ENCODE results near the gene EIF3I. TPM values are rescaled to one million over a fixed set of nuclear protein-coding genes. Genes with fewer than 3 reads are reported as not detected.

The EIF3I gene
- total and polyA plus RNA-seq, 2 of the 13 experiments (the other 11 are each of a cell fraction or from before 2014, with no cell fraction given): 210 to 223 TPM

DNA sequence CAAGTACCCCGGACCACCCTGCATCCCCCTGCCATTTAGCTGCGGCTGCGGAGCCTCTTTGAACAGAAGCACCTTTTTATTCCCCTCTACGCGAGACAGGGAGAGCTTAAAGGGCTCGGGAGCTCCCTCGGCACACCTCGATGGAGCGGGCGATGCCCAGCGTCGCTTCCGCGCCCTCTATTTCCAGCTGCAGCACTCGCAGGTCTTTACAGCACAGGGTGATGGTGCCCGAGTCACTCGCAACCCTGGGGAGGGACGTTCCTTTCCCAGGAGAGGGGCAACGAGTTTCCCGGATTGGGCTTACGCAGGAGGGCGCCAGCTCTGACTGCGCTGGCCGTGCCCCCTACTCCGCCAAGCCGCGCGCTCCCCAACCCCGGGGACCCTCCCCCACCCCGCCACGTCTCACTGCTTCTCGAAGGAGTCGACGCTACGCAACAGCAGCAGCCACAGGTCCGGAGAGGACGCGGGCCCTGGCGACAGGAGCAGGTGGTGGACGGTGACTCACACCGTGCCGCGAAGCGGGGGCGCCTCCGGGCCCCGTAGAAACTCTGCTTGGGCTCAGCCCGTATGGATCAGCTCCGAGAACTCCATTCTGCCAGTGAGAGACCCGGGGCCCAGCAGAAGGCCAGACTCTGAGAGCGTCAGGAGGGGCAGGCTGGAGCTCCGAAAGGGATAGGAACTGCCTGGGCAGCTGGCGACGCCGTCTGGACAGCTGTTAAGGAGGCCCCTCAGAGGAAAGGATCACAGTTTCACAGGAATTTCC is 19.0 kb downstream of the EIF3I start (continued):
- TF ChIP-seq, protein P1, sequence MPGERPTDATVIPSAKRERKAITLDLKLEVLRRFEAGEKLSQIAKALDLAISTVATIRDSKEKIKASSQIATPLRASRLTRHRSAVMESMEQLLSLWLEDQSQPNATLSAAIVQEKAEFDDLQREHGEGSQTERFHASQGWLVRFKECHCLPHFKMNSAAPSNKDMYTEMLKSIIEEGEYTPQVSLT (CRISPR knock-in tag; IDR thresholded peaks at IDR 0.05; ENCODE audit: borderline replicate concordance, low read depth): no peak
- TF ChIP-seq GPN1 (CRISPR knock-in tag; IDR thresholded peaks at IDR 0.05; ENCODE audit: borderline replicate concordance) (no peak), ZNF329 (CRISPR knock-in tag; IDR thresholded peaks at IDR 0.05; ENCODE audit: low read depth) (no peak), ZC3H13 (CRISPR knock-in tag; IDR thresholded peaks at IDR 0.05) (no peak), GTF3A (CRISPR knock-in tag; conservative IDR thresholded peaks at IDR 0.05) (no peak), HDAC6 (IDR thresholded peaks at IDR 0.05; ENCODE audit: low read depth, low read length) (no peak), ZNF841 (CRISPR knock-in tag; IDR thresholded peaks at IDR 0.05; ENCODE audit: borderline replicate concordance) (no peak), POLR2G (IDR thresholded peaks at IDR 0.05; ENCODE audit: low read depth, low read length) (peak; percentile 43; the same call in 1 of the 2 replicates)
- TF ChIP-seq, protein P2, sequence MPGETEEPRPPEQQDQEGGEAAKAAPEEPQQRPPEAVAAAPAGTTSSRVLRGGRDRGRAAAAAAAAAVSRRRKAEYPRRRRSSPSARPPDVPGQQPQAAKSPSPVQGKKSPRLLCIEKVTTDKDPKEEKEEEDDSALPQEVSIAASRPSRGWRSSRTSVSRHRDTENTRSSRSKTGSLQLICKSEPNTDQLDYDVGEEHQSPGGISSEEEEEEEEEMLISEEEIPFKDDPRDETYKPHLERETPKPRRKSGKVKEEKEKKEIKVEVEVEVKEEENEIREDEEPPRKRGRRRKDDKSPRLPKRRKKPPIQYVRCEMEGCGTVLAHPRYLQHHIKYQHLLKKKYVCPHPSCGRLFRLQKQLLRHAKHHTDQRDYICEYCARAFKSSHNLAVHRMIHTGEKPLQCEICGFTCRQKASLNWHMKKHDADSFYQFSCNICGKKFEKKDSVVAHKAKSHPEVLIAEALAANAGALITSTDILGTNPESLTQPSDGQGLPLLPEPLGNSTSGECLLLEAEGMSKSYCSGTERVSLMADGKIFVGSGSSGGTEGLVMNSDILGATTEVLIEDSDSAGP (CRISPR knock-in tag; IDR thresholded peaks at IDR 0.05; ENCODE audit: borderline replicate concordance): peak; percentile 64
- TF ChIP-seq, protein P3, sequence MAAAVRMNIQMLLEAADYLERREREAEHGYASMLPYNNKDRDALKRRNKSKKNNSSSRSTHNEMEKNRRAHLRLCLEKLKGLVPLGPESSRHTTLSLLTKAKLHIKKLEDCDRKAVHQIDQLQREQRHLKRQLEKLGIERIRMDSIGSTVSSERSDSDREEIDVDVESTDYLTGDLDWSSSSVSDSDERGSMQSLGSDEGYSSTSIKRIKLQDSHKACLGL (CRISPR knock-in tag; IDR thresholded peaks at IDR 0.05): peak; percentile 62; the same call in 1 of the 2 replicates
- TF ChIP-seq, protein P4, sequence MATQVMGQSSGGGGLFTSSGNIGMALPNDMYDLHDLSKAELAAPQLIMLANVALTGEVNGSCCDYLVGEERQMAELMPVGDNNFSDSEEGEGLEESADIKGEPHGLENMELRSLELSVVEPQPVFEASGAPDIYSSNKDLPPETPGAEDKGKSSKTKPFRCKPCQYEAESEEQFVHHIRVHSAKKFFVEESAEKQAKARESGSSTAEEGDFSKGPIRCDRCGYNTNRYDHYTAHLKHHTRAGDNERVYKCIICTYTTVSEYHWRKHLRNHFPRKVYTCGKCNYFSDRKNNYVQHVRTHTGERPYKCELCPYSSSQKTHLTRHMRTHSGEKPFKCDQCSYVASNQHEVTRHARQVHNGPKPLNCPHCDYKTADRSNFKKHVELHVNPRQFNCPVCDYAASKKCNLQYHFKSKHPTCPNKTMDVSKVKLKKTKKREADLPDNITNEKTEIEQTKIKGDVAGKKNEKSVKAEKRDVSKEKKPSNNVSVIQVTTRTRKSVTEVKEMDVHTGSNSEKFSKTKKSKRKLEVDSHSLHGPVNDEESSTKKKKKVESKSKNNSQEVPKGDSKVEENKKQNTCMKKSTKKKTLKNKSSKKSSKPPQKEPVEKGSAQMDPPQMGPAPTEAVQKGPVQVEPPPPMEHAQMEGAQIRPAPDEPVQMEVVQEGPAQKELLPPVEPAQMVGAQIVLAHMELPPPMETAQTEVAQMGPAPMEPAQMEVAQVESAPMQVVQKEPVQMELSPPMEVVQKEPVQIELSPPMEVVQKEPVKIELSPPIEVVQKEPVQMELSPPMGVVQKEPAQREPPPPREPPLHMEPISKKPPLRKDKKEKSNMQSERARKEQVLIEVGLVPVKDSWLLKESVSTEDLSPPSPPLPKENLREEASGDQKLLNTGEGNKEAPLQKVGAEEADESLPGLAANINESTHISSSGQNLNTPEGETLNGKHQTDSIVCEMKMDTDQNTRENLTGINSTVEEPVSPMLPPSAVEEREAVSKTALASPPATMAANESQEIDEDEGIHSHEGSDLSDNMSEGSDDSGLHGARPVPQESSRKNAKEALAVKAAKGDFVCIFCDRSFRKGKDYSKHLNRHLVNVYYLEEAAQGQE (IDR thresholded peaks at IDR 0.05; ENCODE audit: borderline replicate concordance in 1 of 2, low read depth in 1 of 2, low read length in 2 of 2): no peak
- TF ChIP-seq, protein P5, sequence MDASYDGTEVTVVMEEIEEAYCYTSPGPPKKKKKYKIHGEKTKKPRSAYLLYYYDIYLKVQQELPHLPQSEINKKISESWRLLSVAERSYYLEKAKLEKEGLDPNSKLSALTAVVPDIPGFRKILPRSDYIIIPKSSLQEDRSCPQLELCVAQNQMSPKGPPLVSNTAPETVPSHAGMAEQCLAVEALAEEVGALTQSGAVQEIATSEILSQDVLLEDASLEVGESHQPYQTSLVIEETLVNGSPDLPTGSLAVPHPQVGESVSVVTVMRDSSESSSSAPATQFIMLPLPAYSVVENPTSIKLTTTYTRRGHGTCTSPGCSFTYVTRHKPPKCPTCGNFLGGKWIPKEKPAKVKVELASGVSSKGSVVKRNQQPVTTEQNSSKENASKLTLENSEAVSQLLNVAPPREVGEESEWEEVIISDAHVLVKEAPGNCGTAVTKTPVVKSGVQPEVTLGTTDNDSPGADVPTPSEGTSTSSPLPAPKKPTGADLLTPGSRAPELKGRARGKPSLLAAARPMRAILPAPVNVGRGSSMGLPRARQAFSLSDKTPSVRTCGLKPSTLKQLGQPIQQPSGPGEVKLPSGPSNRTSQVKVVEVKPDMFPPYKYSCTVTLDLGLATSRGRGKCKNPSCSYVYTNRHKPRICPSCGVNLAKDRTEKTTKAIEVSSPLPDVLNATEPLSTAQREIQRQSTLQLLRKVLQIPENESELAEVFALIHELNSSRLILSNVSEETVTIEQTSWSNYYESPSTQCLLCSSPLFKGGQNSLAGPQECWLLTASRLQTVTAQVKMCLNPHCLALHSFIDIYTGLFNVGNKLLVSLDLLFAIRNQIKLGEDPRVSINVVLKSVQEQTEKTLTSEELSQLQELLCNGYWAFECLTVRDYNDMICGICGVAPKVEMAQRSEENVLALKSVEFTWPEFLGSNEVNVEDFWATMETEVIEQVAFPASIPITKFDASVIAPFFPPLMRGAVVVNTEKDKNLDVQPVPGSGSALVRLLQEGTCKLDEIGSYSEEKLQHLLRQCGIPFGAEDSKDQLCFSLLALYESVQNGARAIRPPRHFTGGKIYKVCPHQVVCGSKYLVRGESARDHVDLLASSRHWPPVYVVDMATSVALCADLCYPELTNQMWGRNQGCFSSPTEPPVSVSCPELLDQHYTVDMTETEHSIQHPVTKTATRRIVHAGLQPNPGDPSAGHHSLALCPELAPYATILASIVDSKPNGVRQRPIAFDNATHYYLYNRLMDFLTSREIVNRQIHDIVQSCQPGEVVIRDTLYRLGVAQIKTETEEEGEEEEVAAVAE (CRISPR knock-in tag; IDR thresholded peaks at IDR 0.05; ENCODE audit: borderline replicate concordance): 0 out of 2 replicates have a peak, but pooled peaks have one; percentile 52
- TF ChIP-seq, protein P6, sequence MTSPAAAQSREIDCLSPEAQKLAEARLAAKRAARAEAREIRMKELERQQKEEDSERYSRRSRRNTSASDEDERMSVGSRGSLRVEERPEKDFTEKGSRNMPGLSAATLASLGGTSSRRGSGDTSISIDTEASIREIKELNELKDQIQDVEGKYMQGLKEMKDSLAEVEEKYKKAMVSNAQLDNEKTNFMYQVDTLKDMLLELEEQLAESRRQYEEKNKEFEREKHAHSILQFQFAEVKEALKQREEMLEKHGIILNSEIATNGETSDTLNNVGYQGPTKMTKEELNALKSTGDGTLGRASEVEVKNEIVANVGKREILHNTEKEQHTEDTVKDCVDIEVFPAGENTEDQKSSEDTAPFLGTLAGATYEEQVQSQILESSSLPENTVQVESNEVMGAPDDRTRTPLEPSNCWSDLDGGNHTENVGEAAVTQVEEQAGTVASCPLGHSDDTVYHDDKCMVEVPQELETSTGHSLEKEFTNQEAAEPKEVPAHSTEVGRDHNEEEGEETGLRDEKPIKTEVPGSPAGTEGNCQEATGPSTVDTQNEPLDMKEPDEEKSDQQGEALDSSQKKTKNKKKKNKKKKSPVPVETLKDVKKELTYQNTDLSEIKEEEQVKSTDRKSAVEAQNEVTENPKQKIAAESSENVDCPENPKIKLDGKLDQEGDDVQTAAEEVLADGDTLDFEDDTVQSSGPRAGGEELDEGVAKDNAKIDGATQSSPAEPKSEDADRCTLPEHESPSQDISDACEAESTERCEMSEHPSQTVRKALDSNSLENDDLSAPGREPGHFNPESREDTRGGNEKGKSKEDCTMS (CRISPR knock-in tag; conservative IDR thresholded peaks at IDR 0.05): no peak

Data from HepG2 (cell line).